HepG2 (cell line): Measurements from ENCODE around the gene CIAO2B. TPM values are rescaled to one million over a fixed set of nuclear protein-coding genes. Genes with fewer than 3 reads are reported as not detected.

Experiments
- AGO2 ChIP-seq: fragments of 200-400 bp; formaldehyde crosslinking; optimal IDR thresholded peaks from 2 replicates; pipeline ENCODE3; 2017; ENCODE audit warnings: mild to moderate bottlenecking, low read depth, low read length, moderate library complexity
- AHR ChIP-seq: IDR thresholded peaks from 2 replicates; pipeline ENCODE4 v1.6.1; 2018; ENCODE audit warnings: missing genetic modification reagents, missing compliant biosample characterization
- AKAP8 ChIP-seq: sonication (generic); formaldehyde crosslinking; IDR thresholded peaks from 2 replicates; pipeline ENCODE4 v1.5.1; 2020; ENCODE audit warnings: mild to moderate bottlenecking, missing genetic modification reagents
- DRAP1 ChIP-seq: IDR thresholded peaks from 2 replicates; pipeline ENCODE4 v1.6.1; 2016; ENCODE audit warnings: missing genetic modification reagents, missing compliant biosample characterization
- HCFC1 ChIP-seq: fragments of 150-350 bp; IDR thresholded peaks from 2 replicates; pipeline ENCODE4 v1.6.1; 2014; ENCODE audit warnings: low read depth, low read length
- NFKBIZ ChIP-seq: IDR thresholded peaks from 2 replicates; pipeline ENCODE4 v1.6.1; 2018; ENCODE audit warnings: missing genetic modification reagents, missing compliant biosample characterization
- RFX3 ChIP-seq: IDR thresholded peaks from 2 replicates; pipeline ENCODE4 v1.6.1; 2016; ENCODE audit warnings: missing biosample characterization, missing genetic modification reagents
- ZMYM4 ChIP-seq: sonication (generic); formaldehyde crosslinking; IDR thresholded peaks from 2 replicates; pipeline ENCODE4 v1.8.1; 2023; ENCODE audit warnings: mild to moderate bottlenecking, missing genetic modification reagents
- ZNF292 ChIP-seq: sonication (generic); formaldehyde crosslinking; IDR thresholded peaks from 2 replicates; pipeline ENCODE4 v1.8.1; 2022; ENCODE audit warnings: mild to moderate bottlenecking, low read depth, missing genetic modification reagents, borderline replicate concordance
- ZNF30 ChIP-seq: sonication (generic); formaldehyde crosslinking; IDR thresholded peaks from 2 replicates; pipeline ENCODE4 v1.5.0; 2020; ENCODE audit warnings: mild to moderate bottlenecking, missing genetic modification reagents
- ZNF576 ChIP-seq: sonication (generic); formaldehyde crosslinking; IDR thresholded peaks from 2 replicates; pipeline ENCODE4 v1.4.0; 2020; ENCODE audit warnings: mild to moderate bottlenecking, missing genetic modification reagents
- ZNF580 ChIP-seq: IDR thresholded peaks from 2 replicates; pipeline ENCODE4 v1.6.1; 2016; ENCODE audit warnings: low read depth, borderline replicate concordance
- ZNF614 ChIP-seq: IDR thresholded peaks from 2 replicates; pipeline ENCODE4 v1.6.1; 2018; ENCODE audit warnings: missing biosample characterization, missing genetic modification reagents, inconsistent platforms, borderline replicate concordance
- ZNF687 ChIP-seq: sonication (generic); formaldehyde crosslinking; IDR thresholded peaks from 2 replicates; pipeline ENCODE4 v1.5.1; 2020; ENCODE audit warnings: mild to moderate bottlenecking, missing genetic modification reagents, moderate library complexity
- ZZZ3 ChIP-seq: sonication (generic); formaldehyde crosslinking; IDR thresholded peaks from 2 replicates; pipeline ENCODE4 v1.4.0; 2020; ENCODE audit warnings: missing genetic modification reagents, mild to moderate bottlenecking, borderline replicate concordance
- polyA plus RNA-seq, 8 experiments: library from polyadenylated mRNA; depleted of rRNA in 3 of 8; stranded (reverse) in 7 of 8; unstranded in 1 of 8; fragments of >200 nt; fragmentation: Illumina TruSeq in 4 of 8; extraction: Trizol in 4 of 8; gene quantifications; 2 replicates each; pipeline versions ENCODE4 v1.2.1 to v1.2.3, GENCODE V29; 2011 to 2016; ENCODE audit warnings: low read depth in 4 of 8, missing spikeins in 1 of 8, mixed read lengths in 1 of 8; ENCODE audit not compliant: insufficient read depth in 1 of 8
- total RNA-seq, 5 experiments: library from RNA; depleted of rRNA; stranded (reverse); fragments of >200 nt; fragmentation: Illumina TruSeq; extraction: Trizol; gene quantifications; 2 replicates each; pipeline ENCODE4 v1.2.3, GENCODE V29; 2016; ENCODE audit warnings: low read depth in 1 of 5

The CIAO2B gene
- total and polyA plus RNA-seq, 2 of the 13 experiments (the other 11 are each of a cell fraction or from before 2014, with no cell fraction given), result 157 to 293 TPM

- TF ChIP-seq NFKBIZ (CRISPR knock-in tag) (peak; percentile 45; the same call in 1 of the 2 replicates), ZNF687 (CRISPR knock-in tag) (peak; percentile 96), DRAP1 (CRISPR knock-in tag) (peak; percentile 72), ZMYM4 (CRISPR knock-in tag) (peak; percentile 90; the same call in 1 of the 2 replicates), ZNF576 (CRISPR knock-in tag) (peak; percentile 74; the same call in 1 of the 2 replicates), ZNF292 (CRISPR knock-in tag) (peak; percentile 55; the same call in 1 of the 2 replicates), ZNF580 (CRISPR knock-in tag) (peak; percentile 93), AKAP8 (CRISPR knock-in tag) (peak; percentile 79; the same call in 1 of the 2 replicates), ZNF30 (CRISPR knock-in tag) (peak; percentile 69; the same call in 1 of the 2 replicates), AHR (peak; percentile 88; the same call in 1 of the 2 replicates), HCFC1 (peak; percentile 68), AGO2 (peak; percentile 81), ZZZ3 (CRISPR knock-in tag) (peak; percentile 98; the same call in 1 of the 2 replicates), ZNF614 (CRISPR knock-in tag) (peak; percentile 87; the same call in 1 of the 2 replicates), RFX3 (CRISPR knock-in tag) (no peak)
Observed at GRCh38 chr16:66934138-66934838, at the start of gene CIAO2B (continued).
